ENCODE measurements around the gene SPATA18. TPM values are rescaled to one million over a fixed set of nuclear protein-coding genes. Genes with fewer than 3 reads are reported as not detected.

The SPATA18 gene
- total and polyA plus RNA-seq, 2 donors (not counting 1 experiment from before 2014, with no cell fraction given): 0.42 to 1.9 TPM

- no peak overlapping the region for H2AFZ ChIP-seq (ENCODE audit: insufficient read depth, low read depth, low read length, poor library complexity, severe bottlenecking)
- H3K9me3 ChIP-seq (ENCODE audit: control extremely low read depth in 1 of 3, control insufficient read depth in 2 of 3, insufficient read depth in 1 of 3, low read length in 2 of 3): no peaks in the 10 kb centered on the region
- H3K79me2 ChIP-seq (ENCODE audit: control insufficient read depth, insufficient read depth, low read length): no peaks in the 10 kb centered on the region
- WGBS (ENCODE audit: insufficient coverage): 82% methylated on average over 1 of the region's 1 CpG
- H3K27ac ChIP-seq (ENCODE audit: low read length in 2 of 2): no peak overlapping the region
- TF ChIP-seq CTCF (IDR thresholded peaks at IDR 0.05): no peak
- TF ChIP-seq EZH2 (IDR thresholded peaks at IDR 0.05; ENCODE audit: borderline replicate concordance, insufficient read depth, low read depth, low read length, poor library complexity, severe bottlenecking): no peak
- DNase-seq: no peak
- peaks cover 14% of the 10 kb centered on the region for H3K27me3 Mint-ChIP-seq
- H3K4me3 ChIP-seq (ENCODE audit: control extremely low read depth in 1 of 5, extremely low read depth in 1 of 5, insufficient read depth in 1 of 5, low read depth in 2 of 5, low read length in 4 of 5): no peak overlapping the region
- ChIA-PET CTCF (no interaction called here), POLR2A (no interaction called here)
- H3K27me3 ChIP-seq (replicated peaks in 1 of 4; ENCODE audit: control extremely low read depth in 1 of 4, control insufficient read depth in 3 of 4, insufficient read depth in 4 of 4, low read length in 3 of 4): peaks cover 0 to 20% (median 11%) of the 10 kb centered on the region in 4 experiments
- H3K27ac Mint-ChIP-seq: no peak overlapping the region
- no peaks in the 10 kb centered on the region for H4K20me1 ChIP-seq (ENCODE audit: control insufficient read depth, insufficient read depth, low read length, poor library complexity, severe bottlenecking)
- H3K4me3 Mint-ChIP-seq: no peak overlapping the region
- no peaks in the 10 kb centered on the region for H3K9me3 Mint-ChIP-seq (ENCODE audit: insufficient read depth)
- H3K4me1 ChIP-seq (ENCODE audit: control insufficient read depth in 2 of 2, insufficient read depth in 2 of 2, low read length in 2 of 2): no peaks in the 10 kb centered on the region
- no peak for ATAC-seq (ENCODE audit: low read depth)
- no peak overlapping the region for H3K4me2 ChIP-seq (replicated peaks; ENCODE audit: low read depth, low read length, poor library complexity, severe bottlenecking)
- intact Hi-C loops (cut with micrococcal nuclease): no loop called here
- no peak overlapping the region for H3K9ac ChIP-seq (ENCODE audit: low read length)
- peaks cover 4% of the 10 kb centered on the region for H3K4me1 Mint-ChIP-seq
- H3K36me3 ChIP-seq (replicated peaks in 1 of 2; ENCODE audit: control extremely low read depth in 1 of 2, control insufficient read depth in 1 of 2, extremely low read depth in 1 of 2, insufficient read depth in 2 of 2, low read length in 1 of 2): no peaks in the 10 kb centered on the region
Measured at GRCh38 chr4:52058275-52058674, 7.2 kb downstream of the SPATA18 start.

- no peak for ATAC-seq (ENCODE audit: low read depth)
Measured at GRCh38 chr4:52059372-52059771, 8.3 kb downstream of the SPATA18 start.

More at GRCh38 chr4:52059372-52059771, 8.3 kb downstream of the SPATA18 start:
- no CpG with 5 or more reads among the region's 3 CpGs for WGBS (ENCODE audit: insufficient coverage)
- Histone ChIP-seq H3K9ac (ENCODE audit: low read length) (no peak overlapping the region), H3K9me3 (ENCODE audit: control extremely low read depth in 1 of 3, control insufficient read depth in 2 of 3, insufficient read depth in 1 of 3, low read length in 2 of 3) (no peaks in the 10 kb centered on the region), H3K4me1 (ENCODE audit: control insufficient read depth in 2 of 2, insufficient read depth in 2 of 2, low read length in 2 of 2) (no peaks in the 10 kb centered on the region), H3K4me2 (replicated peaks; ENCODE audit: low read depth, low read length, poor library complexity, severe bottlenecking) (no peak overlapping the region), H3K27ac (ENCODE audit: low read length in 2 of 2) (no peak overlapping the region), H3K36me3 (replicated peaks in 1 of 2; ENCODE audit: control extremely low read depth in 1 of 2, control insufficient read depth in 1 of 2, extremely low read depth in 1 of 2, insufficient read depth in 2 of 2, low read length in 1 of 2) (no peaks in the 10 kb centered on the region), H3K4me3 (ENCODE audit: control extremely low read depth in 1 of 5, extremely low read depth in 1 of 5, insufficient read depth in 1 of 5, low read depth in 2 of 5, low read length in 4 of 5) (no peak overlapping the region), H2AFZ (ENCODE audit: insufficient read depth, low read depth, low read length, poor library complexity, severe bottlenecking) (no peak overlapping the region), H3K79me2 (ENCODE audit: control insufficient read depth, insufficient read depth, low read length) (no peaks in the 10 kb centered on the region), H3K27me3 (replicated peaks in 1 of 4; ENCODE audit: control extremely low read depth in 1 of 4, control insufficient read depth in 3 of 4, insufficient read depth in 4 of 4, low read length in 3 of 4) (peaks cover 0 to 9% (median 3%) of the 10 kb centered on the region in 4 experiments), H4K20me1 (ENCODE audit: control insufficient read depth, insufficient read depth, low read length, poor library complexity, severe bottlenecking) (no peaks in the 10 kb centered on the region)
- ChIA-PET POLR2A (no interaction called here), CTCF (no interaction called here)
- Mint-ChIP-seq H3K4me1 (no peaks in the 10 kb centered on the region), H3K27me3 (peaks cover 8% of the 10 kb centered on the region), H3K9me3 (ENCODE audit: insufficient read depth) (no peaks in the 10 kb centered on the region), H3K27ac (no peak overlapping the region), H3K4me3 (no peak overlapping the region)
- intact Hi-C loops (cut with micrococcal nuclease): no loop called here
- no peak for TF ChIP-seq CTCF (IDR thresholded peaks at IDR 0.05)
- TF ChIP-seq EZH2 (IDR thresholded peaks at IDR 0.05; ENCODE audit: borderline replicate concordance, insufficient read depth, low read depth, low read length, poor library complexity, severe bottlenecking): no peak
- DNase-seq: no peak
